ENCODE measurements around the gene LSM3.

Gene LSM3

DNA sequence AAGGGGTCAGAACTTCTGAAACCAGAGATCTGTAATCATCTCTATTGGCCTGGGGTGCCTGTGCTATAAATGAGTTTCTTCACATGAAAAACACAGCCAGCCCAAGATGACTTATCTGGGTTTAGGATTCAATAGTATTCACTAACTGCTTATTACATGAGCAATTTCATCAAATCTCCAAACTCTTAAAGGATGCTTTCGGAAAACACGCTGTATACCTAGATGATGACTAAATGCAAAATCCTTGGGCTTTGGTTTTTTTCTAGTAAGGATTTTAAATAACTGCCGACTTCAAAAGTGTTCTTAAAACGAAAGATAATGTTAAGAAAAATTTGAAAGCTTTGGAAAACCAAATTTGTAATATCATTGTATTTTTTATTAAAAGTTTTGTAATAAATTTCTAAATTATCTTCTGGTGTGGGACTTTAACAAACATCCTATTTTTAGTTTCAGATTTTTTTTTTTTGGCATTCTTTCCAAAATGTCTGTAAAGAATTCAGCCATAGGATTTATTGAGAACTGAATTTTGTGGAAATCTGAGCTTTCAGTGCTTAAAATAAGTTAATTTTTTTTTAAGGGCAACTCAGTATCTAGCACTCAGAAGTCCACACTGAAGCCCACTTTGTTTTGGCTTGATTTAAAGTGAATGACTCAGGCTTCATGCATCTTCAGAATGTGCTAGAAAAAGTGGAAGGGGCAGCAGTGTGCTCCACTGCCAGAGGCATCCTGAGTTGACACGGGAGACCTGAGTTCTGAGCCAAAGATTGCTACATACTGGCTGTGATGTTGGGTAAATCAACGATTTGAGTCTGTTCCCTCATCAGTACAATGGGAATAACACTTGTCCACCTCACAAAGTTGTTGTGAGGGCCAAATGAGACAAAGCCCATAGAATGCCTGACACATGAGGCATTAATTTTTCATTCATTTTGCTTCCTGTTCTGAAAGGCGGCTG is 35.1 kb upstream of the LSM3 start:
- peak; percentile 96 for DNase-seq (ENCODE audit: low read depth)

DNA sequence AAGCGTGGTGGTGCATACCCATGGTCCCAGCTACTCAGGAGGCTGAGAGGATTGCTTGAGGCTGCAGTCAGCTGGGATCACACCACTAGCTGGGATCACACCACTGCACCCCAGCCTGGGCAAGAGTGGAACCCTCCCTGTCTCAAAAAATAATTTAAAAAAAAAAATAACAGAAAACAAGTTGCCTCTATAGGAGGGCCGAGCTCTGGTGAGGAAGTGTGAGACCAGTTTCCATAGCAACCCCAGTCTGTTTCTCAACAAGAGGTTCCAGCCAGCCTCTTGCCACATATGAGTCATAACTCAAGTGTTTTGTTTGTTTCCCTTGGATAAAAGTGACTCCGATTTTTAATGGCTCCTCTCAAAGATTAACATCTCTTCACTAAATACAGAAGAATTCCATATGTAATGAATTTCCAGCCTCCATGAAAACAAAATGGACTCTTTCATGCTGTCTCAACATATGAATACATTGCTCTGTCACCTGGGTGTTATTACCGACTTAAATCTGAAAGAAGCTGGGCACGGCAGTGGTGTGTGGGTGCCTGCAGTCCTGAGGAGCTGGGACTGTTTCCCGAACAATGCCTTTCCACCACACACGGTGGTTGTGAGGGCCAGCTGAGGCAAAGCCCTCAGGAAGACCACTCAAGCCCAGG is 34.1 kb upstream of the LSM3 start:
- peak; percentile 98 for DNase-seq (ENCODE audit: low read depth)

DNA sequence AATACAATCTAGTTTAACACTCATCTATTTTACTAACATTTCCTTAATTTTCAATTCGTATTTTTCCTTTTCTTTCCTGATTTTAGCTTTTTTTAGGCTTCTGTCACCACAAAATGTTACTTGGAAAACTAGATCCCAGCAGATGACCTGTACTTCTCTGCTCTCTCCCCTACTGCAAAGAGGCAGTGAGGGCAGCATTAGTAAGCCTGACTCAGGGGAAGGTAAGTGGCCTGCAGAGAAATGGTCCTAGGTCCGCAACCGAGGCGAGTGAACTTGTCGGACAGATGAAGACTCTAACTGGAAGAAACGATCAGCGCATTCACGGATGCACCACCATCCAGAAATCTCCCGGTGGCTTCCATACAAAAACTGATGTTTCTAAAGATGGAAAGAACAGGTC is 33.4 kb upstream of the LSM3 start:
- DNase-seq (ENCODE audit: low read depth), result no peak

DNA sequence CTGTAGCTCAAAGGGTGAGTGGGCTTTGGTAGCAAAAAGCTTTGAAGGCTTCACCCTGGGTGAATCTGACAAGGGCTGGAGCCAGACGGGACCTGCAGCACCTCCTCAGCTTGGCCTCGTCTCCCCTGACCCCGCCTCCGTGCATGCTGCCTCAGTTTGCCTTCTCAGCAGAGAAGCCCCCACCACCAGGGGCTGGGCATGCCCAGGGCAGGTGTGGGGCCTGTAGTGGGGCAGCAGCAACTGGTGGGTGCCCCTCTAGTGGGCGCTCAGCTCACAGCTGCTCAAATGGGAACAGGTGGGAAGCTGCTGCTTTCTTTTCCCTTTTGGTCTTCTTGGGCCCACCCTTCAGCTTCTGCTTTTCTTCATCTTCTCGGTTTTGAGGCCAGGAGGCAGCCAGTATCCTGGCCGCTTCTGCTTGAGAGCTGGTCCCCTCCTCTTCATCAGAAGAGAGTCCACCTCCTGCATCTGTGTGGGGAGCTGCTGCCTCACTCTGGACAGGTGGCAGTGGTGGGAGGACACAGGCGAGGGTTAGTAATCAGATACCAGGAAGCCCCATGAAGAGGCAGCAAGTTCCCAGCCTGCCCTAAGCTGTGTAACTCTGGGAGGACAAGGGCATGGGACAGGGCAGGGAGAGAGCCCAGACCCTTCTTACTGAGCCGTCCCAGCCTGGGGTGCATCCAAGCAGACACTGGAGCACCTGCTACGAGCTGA is 32.8 kb upstream of the LSM3 start:
- DNase-seq (ENCODE audit: low read depth), result no peak

DNA sequence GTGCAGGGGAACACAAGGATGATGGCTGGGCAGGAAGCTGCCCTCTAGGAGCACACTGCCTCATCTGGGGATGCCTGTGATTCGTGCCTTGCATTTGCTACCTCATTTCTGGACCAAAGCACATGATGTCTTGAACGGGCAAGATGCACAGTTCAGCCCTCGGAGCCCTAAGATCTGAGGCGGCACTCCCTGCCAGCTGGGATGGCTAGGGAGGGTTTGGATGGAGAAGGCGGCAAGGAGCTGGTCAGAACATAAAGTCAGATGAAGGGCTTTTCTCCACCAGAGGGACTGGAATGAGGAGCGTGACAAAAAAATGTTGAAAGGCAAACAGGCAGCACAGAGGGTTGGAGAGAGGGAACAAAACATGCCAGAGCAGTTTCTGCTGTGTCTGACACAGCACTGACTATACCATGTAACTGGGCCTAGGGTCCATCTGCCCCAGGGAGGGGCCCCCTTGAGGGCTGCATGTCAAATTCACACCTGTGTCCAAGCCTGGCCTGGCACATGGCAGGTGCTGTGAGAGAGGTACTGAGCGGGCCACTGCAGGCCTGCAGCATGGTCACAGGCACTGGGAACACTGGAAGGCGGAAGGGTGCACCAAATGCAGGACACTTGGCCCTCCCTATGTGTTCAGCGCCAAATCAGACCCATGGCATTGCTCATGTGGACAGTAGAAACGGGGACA is 32.1 kb upstream of the LSM3 start:
- DNase-seq (ENCODE audit: low read depth), result no peak

DNA sequence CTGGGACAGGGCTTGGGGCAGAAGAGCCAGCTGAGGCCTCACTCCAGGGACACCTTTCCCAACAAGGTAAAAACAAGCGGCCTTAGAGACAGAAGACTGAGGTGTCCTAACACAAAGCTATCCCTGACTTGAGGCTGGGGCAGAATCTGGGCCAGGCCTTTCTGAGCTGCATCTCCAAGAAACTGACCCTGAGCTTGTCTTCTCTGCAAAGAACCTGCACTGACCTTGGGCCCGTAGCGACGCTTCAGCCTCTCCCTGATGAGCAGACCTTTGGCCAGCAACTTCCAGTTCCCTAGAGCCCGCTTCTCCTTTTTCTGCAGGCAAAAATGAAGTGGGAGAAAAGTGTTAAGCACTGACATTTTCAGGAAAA is 31.6 kb upstream of the LSM3 start:
- no peak for DNase-seq (ENCODE audit: low read depth)

DNA sequence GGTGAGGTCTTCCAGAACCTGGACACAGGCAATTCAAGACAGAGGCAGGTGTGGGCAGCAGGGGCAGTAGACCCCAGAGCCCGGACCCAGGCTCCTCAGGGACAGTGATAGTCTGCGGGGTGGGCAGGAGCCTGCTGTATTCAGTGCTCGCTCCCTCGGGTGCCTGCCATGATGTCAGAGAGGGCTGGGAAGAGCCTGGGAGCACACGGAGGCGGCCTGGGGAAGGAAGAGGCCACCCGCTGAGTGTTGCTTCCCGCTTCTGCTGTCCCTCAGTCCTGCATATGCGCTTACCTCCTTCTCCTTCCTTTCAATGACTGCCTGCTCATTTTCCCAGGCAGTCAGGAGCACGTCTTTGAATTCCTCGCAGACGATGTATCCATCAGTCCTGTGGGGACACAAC is 31.0 kb upstream of the LSM3 start:
- no peak for DNase-seq (ENCODE audit: low read depth)

DNA sequence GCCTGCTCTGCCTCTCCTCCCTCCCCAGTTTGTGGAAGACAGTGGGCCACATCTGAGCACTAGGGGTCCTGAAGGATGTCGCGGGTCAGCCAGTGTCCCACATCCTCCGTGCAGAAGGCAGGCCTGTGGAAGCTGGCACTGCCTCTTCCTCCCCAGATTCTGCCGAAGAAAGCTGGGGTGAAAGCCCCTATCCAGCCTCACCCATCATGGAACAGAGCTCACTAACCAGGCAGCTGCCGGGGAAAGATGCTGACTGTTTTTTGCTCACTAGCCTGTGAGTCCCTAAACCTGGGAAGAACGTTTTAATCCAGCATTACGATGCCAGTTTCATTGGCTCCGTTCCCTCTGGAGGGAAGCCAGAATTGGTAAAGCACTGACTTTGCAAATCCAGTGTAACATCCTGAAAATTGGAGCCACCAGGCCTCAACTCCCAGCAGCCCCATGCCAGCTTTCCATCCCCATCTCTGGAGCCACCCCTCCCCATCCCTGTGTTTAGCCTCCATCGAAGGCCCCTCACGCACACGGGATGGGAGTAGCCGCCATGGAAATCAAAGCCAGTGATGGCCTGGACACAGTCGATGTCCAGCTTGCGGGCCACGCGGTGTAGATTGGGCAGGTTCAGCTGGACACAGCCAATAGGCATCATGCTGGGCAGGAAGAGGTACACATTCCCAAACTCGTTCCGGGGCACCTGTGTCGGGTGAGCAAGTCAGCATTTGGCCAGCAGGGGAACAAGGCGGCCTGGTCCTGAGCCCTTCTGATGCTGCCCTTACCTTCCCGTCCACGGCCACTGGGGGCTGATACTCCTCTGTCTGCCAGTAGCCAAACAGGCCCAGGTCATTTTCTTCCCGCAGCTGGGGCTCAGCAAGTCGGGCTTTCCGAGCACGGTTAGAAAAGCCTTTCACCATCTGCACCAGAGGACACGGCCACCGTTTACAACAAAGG is 30.3 kb upstream of the LSM3 start:
- no peak for DNase-seq (ENCODE audit: low read depth)

DNA sequence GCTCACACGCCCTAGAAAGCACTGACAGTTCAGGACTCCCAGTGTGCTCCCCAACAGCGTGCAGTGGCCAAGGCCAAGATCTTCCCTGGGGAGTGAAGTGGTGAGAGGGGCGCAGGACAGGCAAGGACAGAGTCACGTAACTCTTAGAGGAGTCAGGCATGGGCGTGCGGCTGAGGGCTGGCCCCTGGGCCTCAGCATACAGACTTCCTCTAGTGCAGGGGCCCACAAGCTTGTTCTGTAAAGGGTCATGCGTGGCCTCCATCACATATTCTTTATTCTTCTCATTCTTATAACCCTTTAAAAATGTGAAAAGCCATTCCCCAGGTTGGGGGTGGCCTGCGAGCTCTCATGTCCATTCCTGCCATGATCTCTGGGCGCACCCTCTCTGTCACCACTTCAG is 28.5 kb upstream of the LSM3 start:
- no peak for DNase-seq (ENCODE audit: low read depth)

DNA sequence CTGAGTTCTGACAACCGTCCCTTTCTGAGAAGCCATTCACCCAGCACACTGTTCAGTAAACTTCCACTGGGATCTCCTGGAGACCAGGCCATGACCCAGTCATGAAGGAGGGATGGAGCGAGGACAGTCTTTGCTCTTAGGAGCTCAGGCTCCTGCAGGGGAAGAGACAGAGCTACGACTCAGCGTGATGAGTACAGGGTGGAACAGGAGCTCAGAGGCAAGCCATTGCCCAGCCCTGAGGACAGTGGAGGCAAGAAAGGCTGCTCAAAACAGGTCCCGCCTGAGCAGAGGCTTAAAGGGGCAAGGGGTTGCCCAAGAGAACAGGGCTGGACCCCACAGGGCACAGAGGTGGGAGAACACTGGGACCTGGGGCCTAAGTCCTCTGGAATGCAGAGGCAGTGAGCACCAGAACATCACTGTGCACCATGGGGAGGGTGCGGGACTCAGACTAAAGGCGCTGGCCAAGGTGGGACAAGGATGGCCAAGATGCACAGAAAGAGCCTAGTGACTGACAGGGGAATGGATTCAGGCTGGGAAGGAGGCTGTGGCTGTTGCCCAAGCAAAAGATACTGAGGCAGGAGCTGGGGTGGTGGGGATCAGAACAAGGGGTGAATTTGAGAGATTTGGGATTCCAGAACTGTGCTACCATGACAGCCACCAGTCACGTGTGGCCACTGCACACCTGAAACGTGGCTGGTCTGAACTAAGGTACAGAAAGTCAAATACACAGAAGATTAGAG is 28.0 kb upstream of the LSM3 start:
- no peak for DNase-seq (ENCODE audit: low read depth)

DNA sequence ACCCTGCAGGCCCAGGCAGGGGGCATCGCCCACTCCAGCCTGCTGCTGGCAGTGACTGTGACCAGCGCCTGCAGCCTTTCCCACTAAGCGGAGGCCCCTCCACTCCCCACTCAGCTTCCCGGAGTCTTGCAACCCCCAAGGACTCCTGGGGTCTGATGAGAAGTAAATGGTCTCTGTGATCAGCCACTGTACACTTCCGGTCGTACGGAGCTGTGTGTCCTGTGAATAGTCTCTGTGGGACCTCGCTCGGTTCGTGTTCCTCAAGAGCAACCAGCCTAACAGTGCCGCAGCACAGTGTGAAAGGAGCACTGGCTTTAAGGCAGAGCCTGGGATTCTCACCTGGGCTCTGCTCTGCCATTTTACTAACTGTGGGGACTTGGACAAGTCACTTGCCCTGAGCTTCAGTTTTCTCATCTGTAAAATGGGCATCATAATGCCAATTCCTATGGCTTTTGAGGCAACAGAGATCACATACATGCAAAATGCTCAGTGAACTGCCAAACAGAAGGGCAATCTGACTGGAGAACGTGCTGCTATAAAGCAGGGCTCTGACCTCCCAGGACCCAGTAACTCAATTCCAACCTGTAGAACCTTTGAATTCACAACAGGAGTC is 27.0 kb upstream of the LSM3 start:
- no peak for DNase-seq (ENCODE audit: low read depth)

DNA sequence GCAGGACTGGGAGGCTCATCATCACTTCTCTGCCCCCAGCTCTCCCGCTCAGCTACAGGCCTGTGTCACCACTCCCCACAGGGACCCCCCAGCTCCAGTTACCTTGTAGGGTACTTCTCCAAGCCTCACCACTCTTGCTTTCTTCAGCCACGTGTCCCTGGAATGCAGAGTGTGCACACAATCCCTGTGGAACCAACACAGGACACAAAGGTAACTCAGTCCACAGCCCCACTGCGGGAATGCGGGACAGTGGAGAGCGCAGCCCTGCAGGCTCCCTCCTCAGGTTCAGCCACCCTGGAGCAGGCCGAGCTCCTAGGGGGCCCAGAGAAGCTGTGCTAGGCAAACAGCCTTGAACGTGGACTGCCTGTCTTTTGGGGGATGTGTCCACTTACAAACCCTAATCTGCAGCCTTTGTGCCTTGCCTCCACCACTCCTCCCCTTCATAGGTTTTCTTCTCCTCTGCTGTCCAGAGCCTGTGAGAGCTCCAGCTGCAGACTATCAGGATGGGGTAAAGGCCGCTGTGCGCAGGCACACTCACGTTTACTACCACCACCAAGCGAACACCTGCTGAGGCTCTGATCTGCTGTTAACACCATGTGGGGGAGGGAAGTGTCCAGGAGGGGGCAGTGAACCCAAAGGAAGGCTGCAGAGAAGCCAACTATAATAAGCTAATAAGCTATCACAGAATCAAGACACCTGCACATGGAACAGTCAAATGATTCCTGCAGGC is 26.2 kb upstream of the LSM3 start:
- DNase-seq (ENCODE audit: low read depth), result no peak

DNA sequence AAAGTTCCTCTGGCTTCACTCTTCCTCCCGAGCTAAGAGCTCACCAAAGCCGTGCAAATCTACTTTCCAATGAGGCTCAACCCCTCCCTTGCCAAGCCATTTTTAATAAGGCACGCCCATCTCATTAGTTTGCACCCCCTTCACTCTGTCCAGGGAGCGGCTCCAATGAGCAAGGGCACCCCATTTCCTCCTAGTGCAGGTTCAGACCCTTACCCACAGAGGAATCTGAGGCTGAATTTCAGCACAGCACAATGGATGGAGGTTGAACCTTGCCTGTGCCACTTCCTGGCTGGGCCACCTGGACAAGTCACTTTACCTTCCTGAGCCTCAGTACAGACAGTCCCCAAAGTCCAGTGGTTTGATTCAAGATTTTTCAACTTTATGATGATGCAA is 25.7 kb upstream of the LSM3 start:
- DNase-seq (ENCODE audit: low read depth), result no peak

DNA sequence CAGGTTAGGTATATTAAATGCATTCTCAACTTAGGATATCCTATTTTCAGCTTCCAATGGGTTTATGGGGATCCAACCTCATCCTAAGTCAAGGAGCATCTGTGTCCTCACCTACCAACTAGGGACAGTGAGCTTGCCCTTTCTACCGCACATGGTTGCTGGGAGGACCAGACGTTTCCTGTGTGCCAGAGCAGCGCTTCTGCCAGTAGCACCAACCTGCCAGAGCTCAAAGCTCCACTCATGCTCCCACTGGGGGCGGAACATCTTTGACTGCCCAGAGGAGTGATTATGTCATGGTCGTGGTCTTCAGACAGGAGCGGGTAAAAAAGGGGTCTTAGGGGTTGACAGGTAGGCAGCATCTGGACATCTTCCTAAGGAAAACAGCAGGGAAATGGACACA is 25.0 kb upstream of the LSM3 start:
- DNase-seq (ENCODE audit: low read depth), result no peak

DNA sequence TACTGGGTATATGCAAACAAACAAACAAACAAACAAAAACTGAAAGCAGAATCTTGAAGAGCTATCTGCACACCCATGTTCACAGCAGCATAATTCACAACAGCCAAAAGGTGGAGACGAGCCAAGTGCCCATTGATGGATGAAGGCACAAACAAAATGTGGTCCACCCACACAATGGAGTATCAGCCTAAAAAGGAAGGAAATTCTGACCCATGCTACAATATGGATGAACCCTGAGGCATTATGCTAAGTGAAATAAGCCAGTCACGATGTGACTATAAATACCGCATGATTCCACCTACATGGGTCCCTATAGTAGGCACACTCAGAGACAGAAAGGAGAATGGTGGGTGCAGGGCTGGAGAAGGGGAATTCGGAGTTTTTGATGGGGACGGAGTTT is 24.3 kb upstream of the LSM3 start:
- DNase-seq (ENCODE audit: low read depth), result no peak

DNA sequence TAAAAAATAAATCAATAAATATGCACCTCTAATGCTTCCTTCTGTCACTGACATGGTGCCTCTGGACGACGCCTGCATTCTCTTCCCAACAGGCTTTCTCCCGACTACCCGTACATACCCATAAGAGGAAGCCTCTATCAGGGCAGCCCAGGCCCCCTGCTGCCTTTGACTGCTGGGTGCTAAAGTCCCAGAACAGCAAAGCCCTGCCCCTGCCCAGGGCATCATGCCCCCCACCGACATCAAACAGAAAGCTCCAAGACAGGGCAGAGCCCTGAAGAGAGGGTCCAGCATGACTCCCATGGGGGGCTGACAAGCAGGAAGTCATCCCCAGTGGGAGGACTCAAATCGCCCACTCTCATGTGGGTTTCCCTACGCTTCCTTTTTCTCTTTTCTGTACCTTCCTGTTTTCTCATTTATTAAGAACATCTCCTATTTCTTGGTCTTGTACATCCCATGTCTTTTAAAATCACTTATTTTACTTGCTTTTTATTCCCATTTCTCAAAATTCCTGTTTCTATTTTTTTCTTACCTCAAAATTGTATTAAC is 23.6 kb upstream of the LSM3 start:
- no peak for DNase-seq (ENCODE audit: low read depth)

DNA sequence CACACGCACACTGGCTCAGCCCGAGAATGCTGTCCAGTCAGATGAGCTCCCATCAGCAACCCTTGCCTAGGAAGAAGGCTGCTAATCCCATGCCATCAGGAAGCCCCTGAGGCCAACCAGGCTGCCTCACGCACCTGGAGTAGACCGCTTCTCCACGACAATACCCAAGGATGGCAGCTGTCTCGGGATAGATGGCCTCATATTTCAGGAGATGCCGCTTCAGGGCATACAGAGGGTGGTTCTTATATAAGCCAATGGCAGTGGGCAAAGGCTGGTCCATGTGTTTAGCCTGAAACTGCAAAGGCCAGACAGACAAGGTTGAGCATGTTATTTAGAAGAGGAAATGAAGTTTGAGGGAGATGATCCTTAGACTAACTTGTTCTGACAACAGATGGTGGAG is 22.4 kb upstream of the LSM3 start:
- DNase-seq (ENCODE audit: low read depth), result no peak

DNA sequence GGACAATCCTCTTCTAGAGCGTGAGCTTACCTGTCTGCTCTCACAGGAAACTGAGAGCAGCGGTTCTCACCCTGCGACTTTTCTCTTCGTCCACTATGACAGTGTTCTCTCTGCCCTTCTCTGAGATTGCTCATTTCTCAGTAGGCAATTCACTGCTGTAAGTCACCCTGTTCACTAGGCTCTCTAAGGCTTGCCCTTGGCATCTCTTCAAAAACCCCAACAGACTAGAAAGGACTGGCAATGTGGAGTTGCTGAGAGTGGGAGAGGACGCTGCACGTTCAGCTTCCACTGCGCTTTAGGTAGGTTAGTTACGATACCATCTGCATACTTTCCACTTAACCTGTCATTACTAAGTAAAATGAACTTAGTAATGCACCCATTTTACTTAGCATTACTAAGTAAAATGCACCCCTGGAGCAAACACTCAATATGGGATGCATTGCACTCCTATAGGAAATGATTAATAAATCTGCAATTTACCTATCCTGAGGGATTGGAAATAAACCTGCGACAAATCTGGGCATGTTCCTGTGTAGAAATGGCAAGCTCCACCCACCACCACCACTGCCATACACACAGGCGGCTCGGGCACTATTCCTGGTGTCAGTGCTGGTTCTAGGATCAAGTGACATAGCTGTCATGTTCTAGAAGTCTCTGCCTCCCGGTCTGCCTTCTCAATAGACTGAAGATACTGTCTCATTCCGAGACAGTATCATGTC is 21.6 kb upstream of the LSM3 start:
- DNase-seq (ENCODE audit: low read depth), result no peak

DNA sequence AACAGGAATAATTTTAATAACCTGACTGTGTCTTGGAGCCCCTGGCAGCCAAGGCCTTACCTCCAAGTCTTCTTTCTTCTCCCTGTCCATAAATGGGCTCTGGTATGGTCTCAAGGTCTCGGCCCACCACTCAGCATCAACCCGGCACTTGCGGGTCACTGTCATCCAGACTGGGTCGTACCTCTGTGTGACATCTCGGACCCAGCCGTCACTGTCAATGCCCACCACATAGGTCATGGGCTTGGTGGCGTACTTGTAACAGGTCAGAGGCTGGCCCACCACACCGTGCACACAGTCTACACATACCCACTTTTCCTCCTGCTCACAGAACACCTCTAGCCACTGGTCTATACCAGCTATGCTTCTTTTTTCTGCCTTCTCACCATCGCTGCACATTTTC is 20.7 kb upstream of the LSM3 start:
- no peak for DNase-seq (ENCODE audit: low read depth)
